Pancreas (tissue), 10 donors: Measurements from ENCODE around the gene CC2D1A. TPM values are rescaled to one million over a fixed set of nuclear protein-coding genes. Genes with fewer than 3 reads are reported as not detected.
"Not testable (repeated sequence)": the region's sequence is repeated elsewhere in the genome, so short reads cannot be mapped to it uniquely, and the experiment has no call there.

Source experiments
- ATAC-seq, 4 donors: fragments of 200-7000 bp; cut with Tn5 transposase; one replicate each; pipeline versions ENCODE4 v1.8.0 to v1.9.1; 2020; ENCODE audit warnings: mild to moderate bottlenecking in 4 of 4, moderate library complexity in 4 of 4
- DNase-seq, 6 donors: peaks; one replicate each; pipeline ENCODE4 v3.0.0-alpha.2; 2020
- FAIRE-seq: peaks from 2 replicates; lab custom pipeline; 2012; peaks lifted over from hg19 to GRCh38; lab: Jason Lieb, UNC
- H3K27ac ChIP-seq, 4 donors: fragments of 200-600 bp; sonication (generic); 1 replicate in 3 of 4; 2 replicates in 1 of 4; pipeline versions ENCODE4 v1.5.0 to v1.8.0; 2020
- H3K27me3 ChIP-seq, 4 donors: fragments of 200-600 bp; one replicate each; pipeline ENCODE4 v1.8.0; 2021
- H3K36me3 ChIP-seq, 3 donors: fragments of 200-600 bp; sonication (generic) in 1 of 3; one replicate each; pipeline versions ENCODE4 v1.5.0 to v1.8.0; 2020 to 2021
- H3K4me1 ChIP-seq, 3 donors: fragments of 200-600 bp; one replicate each; pipeline ENCODE4 v1.8.0; 2021
- H3K4me3 ChIP-seq, 4 donors: fragments of 200-600 bp; sonication (generic) in 2 of 4; one replicate each; pipeline versions ENCODE4 v1.5.0 to v1.8.0; 2020 to 2021
- H3K9me3 ChIP-seq, 4 donors: fragments of 200-600 bp; one replicate each; pipeline ENCODE4 v1.8.0; 2021
- CTCF ChIP-seq, 4 donors: fragments of 200-600 bp; sonication (generic) in 3 of 4; IDR thresholded peaks; one replicate each; pipeline versions ENCODE4 v1.5.0 to v1.8.0; 2021; ENCODE audit warnings: antibody characterized with exemption in 4 of 4
- WGBS, 2 donors: extraction: QIAGEN DNeasy Blood & Tissue Kit; methylation state at CpG; one replicate each; pipeline ENCODE4 v1.1.7; 2013; 5-methylcytosine and 5-hydroxymethylcytosine counted together
- intact Hi-C, 3 donors: fragments of 100-400 bp; cut with DNase I; formaldehyde crosslinking; loops; one replicate each; pipeline versions ENCODE4 v1.11.1 to v1.14.2; 2022
- polyA plus RNA-seq, 2 donors: library from polyadenylated mRNA; stranded (reverse); fragments of 200-250 nt; gene quantifications; one replicate each; pipeline ENCODE4 v1.2.3, GENCODE V29; 2013
- total RNA-seq, 6 donors: library from RNA; stranded (reverse); fragmentation: NEBNext Ultra II Directional in 4 of 6; extraction: Animal tissue kit (Norgen Biotek cat#: 25700) in 4 of 6; gene quantifications; one replicate each; pipeline versions ENCODE4 v1.2.1 to v1.2.4, GENCODE V29; 2021 to 2023
- donor health status: healthy with polysubstance abuse.
- donor health status: DM: no; HTN: no; CAD: no; lungs with moderate emphysema.
- donor health status: DM: no; HTN: no; CAD: no.
- donor health status: control.
- donor health status: control.
- donor health status: Bipolar disorder and iron deficiency.
- donor health status: DM: yes; HTN: yes; CAD: no.
- donor health status: DM: no; HTN: no; CAD: no.
- donor health status: DM: no; HTN: no; CAD: no.
- donor health status: DM: yes; HTN: yes; CAD: no.

The CC2D1A gene
- total and polyA plus RNA-seq, 8 donors: 23.0 to 78.6 (median 27.2) TPM

GRCh38 chr19:13917888-13918406 lies 11.9 kb downstream of the CC2D1A start:
- ATAC-seq: no peak
- no peaks in the 10 kb centered on the region for H3K4me1 ChIP-seq
- 81 to 87% methylated on average over 14 of the region's 14 CpGs for WGBS, 2 donors

GRCh38 chr19:13918726-13919411 lies 12.9 kb downstream of the CC2D1A start:
- FAIRE-seq (no peak), DNase-seq (peak in 1 of 6 donors; percentile 67), ATAC-seq (no peak)
- Histone ChIP-seq H3K27ac (no peak overlapping the region), H3K27me3 (no peaks in the 10 kb centered on the region), H3K9me3 (no peaks in the 10 kb centered on the region), H3K4me3 (no peak overlapping the region), H3K36me3 (peaks cover 6 to 75% (median 29%) of the 10 kb centered on the region in 3 donors), H3K4me1 (no peaks in the 10 kb centered on the region)
- intact Hi-C loops: no loop called here
- 89 to 90% methylated on average over 30 to 34 of the region's 34 CpGs for WGBS, 2 donors
- no peak for TF ChIP-seq CTCF (IDR thresholded peaks at IDR 0.05)

More at GRCh38 chr19:13917888-13918406, 11.9 kb downstream of the CC2D1A start:
- Histone ChIP-seq H3K27ac (no peak overlapping the region), H3K9me3 (no peaks in the 10 kb centered on the region), H3K4me3 (no peak overlapping the region), H3K27me3 (no peaks in the 10 kb centered on the region), H3K36me3 (peaks cover 9 to 76% (median 25%) of the 10 kb centered on the region in 3 donors)
- intact Hi-C loops: no loop called here
- DNase-seq: no peak
- FAIRE-seq: no peak
- no peak for TF ChIP-seq CTCF (IDR thresholded peaks at IDR 0.05)

GRCh38 chr19:13920524-13920923 lies 14.5 kb downstream of the CC2D1A start:
- no peak for TF ChIP-seq CTCF (IDR thresholded peaks at IDR 0.05)
- WGBS, 2 donors: 98 to 99% methylated on average over 10 to 11 of the region's 11 CpGs
- DNase-seq: peak in 1 of 6 donors; percentile 65
- Histone ChIP-seq H3K36me3 (peaks cover 5 to 69% (median 30%) of the 10 kb centered on the region in 3 donors), H3K27me3 (no peaks in the 10 kb centered on the region), H3K4me3 (no peak overlapping the region), H3K27ac (no peak overlapping the region), H3K4me1 (no peaks in the 10 kb centered on the region), H3K9me3 (no peaks in the 10 kb centered on the region)
- ATAC-seq: no peak
- intact Hi-C loops: no loop called here
- FAIRE-seq: no peak

- Histone ChIP-seq H3K4me3 (no peak overlapping the region), H3K4me1 (no peaks in the 10 kb centered on the region), H3K27me3 (no peaks in the 10 kb centered on the region), H3K27ac (no peak overlapping the region), H3K36me3 (peaks cover 0 to 69% (median 30%) of the 10 kb centered on the region in 3 donors), H3K9me3 (no peaks in the 10 kb centered on the region)
- no peak for FAIRE-seq
- intact Hi-C loops: no loop called here
- DNase-seq: no peak
- WGBS, 2 donors: 90 to 98% methylated on average over 2 of the region's 2 CpGs
- TF ChIP-seq CTCF (IDR thresholded peaks at IDR 0.05): no peak
- ATAC-seq: peak; percentile 53 to 79 (median 66)
These were observed 15.1 kb downstream of the CC2D1A start for GRCh38 chr19:13920940-13921747.

GRCh38 chr19:13922118-13922517 lies 16.1 kb downstream of the CC2D1A start:
- H3K9me3 ChIP-seq, intact Hi-C loops, FAIRE-seq, DNase-seq, H3K4me3 ChIP-seq, H3K27ac ChIP-seq, H3K4me1 ChIP-seq, H3K27me3 ChIP-seq, ATAC-seq: not testable (repeated sequence)
- peaks cover 0 to 67% (median 30%) of the 10 kb centered on the region in 3 donors for H3K36me3 ChIP-seq
- 94 to 96% methylated on average over 6 of the region's 6 CpGs for WGBS, 2 donors
